Midbrain (tissue), 1 donor: ENCODE data around the gene SMPDL3B.
"Not testable (repeated sequence)": the region's sequence is repeated elsewhere in the genome, so short reads cannot be mapped to it uniquely, and the experiment has no call there.

Experiments used
- DNase-seq: peaks from one replicate; lab custom pipeline; 2025; lab: John Stamatoyannopoulos, UW

Gene SMPDL3B

GRCh38 chr1:27970401-27970800, 35.6 kb downstream of the SMPDL3B start:
- no peak for DNase-seq

DNA sequence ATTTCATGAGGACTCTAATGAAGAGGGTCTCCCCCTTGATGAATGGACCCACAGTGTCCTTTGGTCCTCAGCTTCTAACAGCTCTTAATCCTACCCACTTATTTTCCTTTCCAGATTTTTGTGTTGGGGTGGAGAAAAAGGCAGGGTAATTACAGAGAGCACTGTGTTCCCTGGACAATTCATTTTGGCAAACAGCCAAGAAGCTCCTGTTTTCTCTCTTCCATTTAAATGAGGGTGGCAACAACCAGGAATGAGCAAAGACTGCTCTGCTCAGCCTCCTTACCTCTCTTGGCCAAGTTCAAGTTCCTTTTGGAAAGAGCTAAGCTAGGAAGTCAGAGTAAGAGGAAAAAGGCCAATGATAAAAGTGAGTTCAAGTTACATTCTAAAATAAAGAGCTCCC, 36.9 kb downstream of the SMPDL3B start:
- DNase-seq: peak; percentile 71

DNA sequence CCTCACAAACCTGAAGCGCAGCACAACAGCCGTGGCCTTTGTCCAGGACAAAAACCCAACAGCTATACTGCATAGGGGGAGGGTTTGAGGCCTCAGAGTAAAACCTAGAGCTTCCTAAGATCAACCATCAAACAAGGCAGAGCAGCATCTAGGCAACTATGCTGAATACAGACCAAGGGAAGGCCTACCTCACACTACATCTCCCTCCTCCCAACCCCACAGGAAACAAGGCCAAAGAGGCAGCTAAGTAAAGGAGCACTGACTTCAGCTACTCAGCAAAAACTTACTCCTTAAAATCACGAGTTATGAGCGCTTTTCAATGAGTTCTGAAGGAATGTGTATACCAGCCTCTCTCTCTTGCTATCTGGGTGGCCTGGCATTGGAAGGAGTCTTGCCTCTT, 37.3 kb downstream of the SMPDL3B start:
- DNase-seq: no peak

GRCh38 chr1:27973771-27974416, 39.1 kb downstream of the SMPDL3B start:
- peak; percentile 52 for DNase-seq

DNA sequence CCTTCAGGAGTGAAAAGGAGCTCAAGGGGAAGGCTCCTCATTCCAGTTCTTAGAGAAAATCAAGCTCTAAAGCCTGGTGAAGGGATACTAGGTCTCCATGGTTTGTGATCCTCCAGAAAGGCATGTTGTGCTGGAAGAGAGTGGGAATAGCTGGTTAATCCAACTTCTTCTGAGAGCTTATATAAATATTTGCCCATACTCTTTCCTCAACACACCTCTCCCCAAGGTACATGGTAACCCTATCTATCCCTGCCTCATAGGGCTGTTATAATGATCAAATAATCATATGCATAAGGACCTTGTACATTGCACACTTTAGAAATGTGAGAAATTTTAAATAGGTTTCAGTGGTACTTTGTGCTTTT, 39.6 kb downstream of the SMPDL3B start:
- DNase-seq: no peak

GRCh38 chr1:27979151-27979858, 44.5 kb downstream of the SMPDL3B start:
- peak; percentile 53 for DNase-seq

- no peak for DNase-seq
Measured at GRCh38 chr1:27979859-27980201, 45.0 kb downstream of the SMPDL3B start.

DNA sequence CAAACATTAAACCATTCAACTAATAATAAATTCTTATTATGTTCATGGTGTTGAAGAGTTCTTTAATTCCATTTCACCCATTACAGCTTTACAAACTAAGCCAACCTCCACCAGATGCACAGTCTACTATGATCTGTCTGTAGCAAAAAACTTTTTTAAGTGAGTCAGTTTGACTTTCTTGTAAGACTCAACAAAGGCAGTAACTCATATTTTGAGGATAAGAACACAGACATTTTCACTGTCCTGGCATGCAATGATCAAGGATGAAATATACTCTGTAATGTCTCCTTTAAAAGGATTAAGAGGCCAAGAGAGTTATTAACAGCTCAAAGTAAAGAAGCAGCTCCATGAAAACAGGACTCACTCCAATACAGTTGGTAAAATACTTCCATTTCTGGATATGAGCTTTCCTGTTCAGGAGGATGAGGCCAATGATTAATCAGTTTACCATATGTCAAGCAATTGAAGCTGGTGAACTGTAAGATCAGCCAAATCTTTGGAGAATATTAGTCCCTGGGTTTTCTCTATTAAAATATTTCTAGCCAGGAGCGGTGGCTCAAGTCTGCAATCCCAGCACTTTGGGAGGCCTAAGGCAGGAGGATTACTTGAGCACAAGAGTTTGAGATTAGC, 45.5 kb downstream of the SMPDL3B start:
- no peak for DNase-seq

GRCh38 chr1:27981145-27981544, 46.3 kb downstream of the SMPDL3B start:
- no peak for DNase-seq

DNA sequence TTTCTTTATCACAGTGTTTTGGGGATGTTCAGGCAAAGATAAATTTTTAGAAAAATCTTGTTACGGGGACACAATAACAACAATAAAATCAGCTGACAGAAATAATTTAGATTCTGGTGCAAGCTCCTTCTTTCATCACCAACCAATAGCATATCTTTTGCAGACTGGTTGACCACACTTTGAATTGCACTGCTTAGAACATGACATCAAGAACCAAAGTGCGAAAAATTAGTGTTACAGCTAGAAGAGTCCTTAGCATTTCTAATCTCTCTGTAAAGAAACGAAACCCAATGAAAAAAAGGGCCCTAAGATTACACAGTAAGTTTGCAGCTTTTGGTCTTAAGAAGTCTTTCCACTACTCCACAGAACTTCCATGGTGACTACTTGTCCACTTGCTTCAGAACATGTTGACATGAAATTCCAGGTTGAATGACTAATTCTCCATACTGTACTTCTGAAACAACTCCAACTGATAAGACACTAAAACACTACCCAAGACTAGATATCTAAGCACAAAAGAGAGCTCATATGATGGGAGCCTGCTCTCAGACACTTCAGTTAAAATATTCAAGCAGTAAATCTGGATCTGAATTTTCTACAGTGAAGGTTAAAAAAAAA, 56.2 kb downstream of the SMPDL3B start:
- DNase-seq: no peak

DNA sequence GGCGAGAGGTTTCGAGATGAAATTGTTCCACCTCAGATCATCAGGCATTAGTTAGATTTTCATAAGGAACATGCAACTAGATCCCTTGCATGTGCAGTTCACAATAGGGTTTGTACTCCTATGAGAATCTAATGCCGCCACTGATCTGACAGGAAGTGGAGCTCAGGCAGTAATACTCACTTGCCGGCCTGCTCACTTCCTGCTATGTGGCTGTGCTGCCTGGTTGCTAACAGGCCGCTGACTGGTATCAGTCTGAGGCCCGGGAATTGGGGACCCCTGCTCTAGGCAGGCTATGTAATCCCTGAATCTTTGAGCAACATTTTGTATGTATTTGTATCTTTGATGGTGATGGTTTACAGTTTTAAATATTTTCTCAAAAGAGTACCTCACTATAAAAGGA, 57.5 kb downstream of the SMPDL3B start:
- DNase-seq: no peak

GRCh38 chr1:27993241-27993640, 58.4 kb downstream of the SMPDL3B start:
- DNase-seq: no peak

DNA sequence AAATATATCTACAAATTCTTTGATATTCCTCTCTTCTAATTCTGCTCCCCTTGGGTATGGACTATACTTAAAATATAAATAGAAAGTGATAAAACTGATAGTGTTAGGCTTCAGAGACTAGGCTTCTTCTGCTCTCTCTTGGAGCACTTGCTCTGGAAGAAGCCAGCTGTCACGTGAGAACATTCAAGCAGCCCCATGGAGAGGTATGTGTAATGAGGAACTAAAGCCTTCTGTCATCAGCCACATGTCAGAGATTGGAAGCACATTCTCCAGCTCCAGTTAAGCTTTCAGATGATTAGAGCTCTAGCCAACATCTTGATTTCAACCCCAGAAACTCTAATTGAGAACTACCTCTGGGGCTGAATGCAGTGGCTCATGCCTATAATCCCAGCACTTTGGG, 59.3 kb downstream of the SMPDL3B start:
- no peak for DNase-seq

- not testable (repeated sequence) for DNase-seq
Measured at GRCh38 chr1:27994526-27994925, 59.7 kb downstream of the SMPDL3B start.

- DNase-seq: no peak
Measured at GRCh38 chr1:27999055-27999454, 64.3 kb downstream of the SMPDL3B start.

- no peak for DNase-seq
Measured at GRCh38 chr1:28002600-28002999, 67.8 kb downstream of the SMPDL3B start.

GRCh38 chr1:28003117-28003516, 68.3 kb downstream of the SMPDL3B start:
- not testable (repeated sequence) for DNase-seq
